WERI-Rb-1 (cell line): ENCODE results near the gene C1QTNF5.

Source experiments
- DNase-seq: peaks from one replicate; pipeline ENCODE4 v3.0.0-alpha.2; 2020
- H3K27ac ChIP-seq: fragments of 250-450 bp; sonication (Bioruptor Pico); 2 replicates; pipeline ENCODE4 v1.5.1; 2020; ENCODE audit warnings: mild to moderate bottlenecking, moderate library complexity
- H3K27me3 ChIP-seq: fragments of 250-450 bp; sonication (Bioruptor Pico); 2 replicates; pipeline ENCODE4 v1.5.1; 2021; ENCODE audit warnings: mild to moderate bottlenecking, low read depth, moderate library complexity; ENCODE audit not compliant: insufficient read depth, severe bottlenecking
- H3K36me3 ChIP-seq: fragments of 250-450 bp; sonication (Bioruptor Pico); 2 replicates; pipeline ENCODE4 v1.5.1; 2020; ENCODE audit warnings: mild to moderate bottlenecking, moderate library complexity
- H3K4me3 ChIP-seq: 2 replicates; pipeline ENCODE4 v1.5.1; 2011; ENCODE audit warnings: low read depth, mild to moderate bottlenecking, control low read depth, low read length
- H3K9me3 ChIP-seq: fragments of 250-450 bp; sonication (Bioruptor Pico); 2 replicates; pipeline ENCODE4 v1.5.1; 2021; ENCODE audit warnings: mild to moderate bottlenecking, moderate library complexity; ENCODE audit not compliant: severe bottlenecking
- CTCF ChIP-seq: IDR thresholded peaks from 2 replicates; pipeline ENCODE4 v1.5.1; 2011; ENCODE audit warnings: low read depth, mild to moderate bottlenecking, control low read depth, inconsistent platforms, low read length

C1QTNF5 gene

GRCh38 chr11:119320776-119321524, 19.7 kb downstream of the C1QTNF5 start:
- DNase-seq = no peak
- H3K9me3 ChIP-seq = no peaks in the 10 kb centered on the region
- peaks cover 9% of the 10 kb centered on the region for H3K27me3 ChIP-seq
- H3K36me3 ChIP-seq = no peaks in the 10 kb centered on the region
- H3K4me3 ChIP-seq = no peak overlapping the region
- no peak overlapping the region; the same call in 1 of the 2 replicates for H3K27ac ChIP-seq
- no peak for TF ChIP-seq CTCF

- Histone ChIP-seq H3K27me3 (peaks cover 13% of the 10 kb centered on the region), H3K9me3 (no peaks in the 10 kb centered on the region), H3K36me3 (no peaks in the 10 kb centered on the region), H3K4me3 (no peak overlapping the region), H3K27ac (no peak overlapping the region; the same call in 1 of the 2 replicates)
- TF ChIP-seq CTCF = no peak
- DNase-seq = no peak
Measured at GRCh38 chr11:119320240-119320775, 20.4 kb downstream of the C1QTNF5 start.

- H3K27me3 ChIP-seq = peaks cover 13% of the 10 kb centered on the region
- H3K4me3 ChIP-seq = no peak overlapping the region
- no peak for TF ChIP-seq CTCF
- no peak overlapping the region for H3K27ac ChIP-seq
- H3K9me3 ChIP-seq = no peaks in the 10 kb centered on the region
- DNase-seq = no peak
- no peaks in the 10 kb centered on the region for H3K36me3 ChIP-seq
Measured at GRCh38 chr11:119319700-119320239, 20.9 kb downstream of the C1QTNF5 start.

GRCh38 chr11:119319136-119319699, 21.5 kb downstream of the C1QTNF5 start:
- no peak for TF ChIP-seq CTCF
- DNase-seq = no peak
- Histone ChIP-seq H3K4me3 (no peak overlapping the region), H3K9me3 (no peaks in the 10 kb centered on the region), H3K27ac (no peak overlapping the region; the same call in 1 of the 2 replicates), H3K27me3 (peaks cover 13% of the 10 kb centered on the region), H3K36me3 (no peaks in the 10 kb centered on the region)

GRCh38 chr11:119318240-119319135, 22.2 kb downstream of the C1QTNF5 start:
- Histone ChIP-seq H3K9me3 (no peaks in the 10 kb centered on the region), H3K36me3 (no peaks in the 10 kb centered on the region), H3K27me3 (peaks cover 13% of the 10 kb centered on the region), H3K27ac (no peak overlapping the region; the same call in 1 of the 2 replicates), H3K4me3 (no peak overlapping the region)
- no peak for TF ChIP-seq CTCF
- no peak for DNase-seq
